Kidney (tissue), 14 donors: ENCODE measurements around the gene G6PD. TPM values are rescaled to one million over a fixed set of nuclear protein-coding genes. Genes with fewer than 3 reads are reported as not detected.

Experiments used
- DNase-seq, 5 donors: peaks; one replicate each; pipeline ENCODE4 v3.0.0-alpha.2; 2013 to 2020
- FAIRE-seq: peaks from 2 replicates; lab custom pipeline; 2012; peaks lifted over from hg19 to GRCh38; lab: Jason Lieb, UNC
- H3K27ac ChIP-seq, 2 donors: one replicate each; pipeline ENCODE4 v1.7.0; 2013; ENCODE audit warnings: low read depth in 2 of 2, low read length in 2 of 2, inconsistent platforms in 1 of 2
- H3K27me3 ChIP-seq: one replicate; pipeline ENCODE4 v1.7.1; 2013; ENCODE audit warnings: low read length, inconsistent platforms; ENCODE audit not compliant: control insufficient read depth, insufficient read depth
- H3K36me3 ChIP-seq, 3 donors: one replicate each; pipeline versions ENCODE4 v1.7.0 to v1.7.1; 2013; ENCODE audit warnings: low read length in 3 of 3, control low read depth in 1 of 3, inconsistent platforms in 1 of 3; ENCODE audit not compliant: insufficient read depth in 3 of 3, control insufficient read depth in 2 of 3
- H3K4me1 ChIP-seq, 3 donors: one replicate each; pipeline versions ENCODE4 v1.7.0 to v1.7.1; 2013; ENCODE audit warnings: low read length in 3 of 3, inconsistent platforms in 1 of 3, low read depth in 1 of 3; ENCODE audit not compliant: control insufficient read depth in 2 of 3, insufficient read depth in 2 of 3
- H3K4me3 ChIP-seq, 3 donors: one replicate each; pipeline versions ENCODE4 v1.7.0 to v1.8.1; 2013; ENCODE audit warnings: low read length in 3 of 3, control low read depth in 1 of 3, inconsistent platforms in 1 of 3
- H3K9ac ChIP-seq, 3 donors: one replicate each; pipeline versions ENCODE4 v1.7.0 to v1.7.1; 2013; ENCODE audit warnings: low read length in 3 of 3, control low read depth in 1 of 3, inconsistent platforms in 1 of 3
- H3K9me3 ChIP-seq, 3 donors: one replicate each; pipeline versions ENCODE4 v1.7.0 to v1.7.1; 2013; ENCODE audit warnings: low read length in 3 of 3, control low read depth in 1 of 3, inconsistent platforms in 1 of 3; ENCODE audit not compliant: control insufficient read depth in 2 of 3, insufficient read depth in 1 of 3
- CTCF ChIP-seq: IDR thresholded peaks from 3 replicates; pipeline ENCODE4 v1.5.1; 2012; ENCODE audit warnings: mild to moderate bottlenecking, moderate library complexity, borderline replicate concordance; ENCODE audit not compliant: insufficient read depth; ENCODE audit errors: extremely low read depth
- intact Hi-C: fragments of 100-400 bp; cut with DNase I; formaldehyde crosslinking; loops from one replicate; pipeline ENCODE4 v1.11.1; 2022
- polyA plus RNA-seq: library from polyadenylated mRNA; stranded (reverse); fragments of 350-450 nt; fragmentation: Illumina TruSeq; extraction: RNeasy Lipid Tissue Mini Kit (QIAGEN cat#74804); gene quantifications from one replicate; pipeline ENCODE4 v1.2.3, GENCODE V29; 2014; ENCODE audit warnings: low read depth, low replicate concordance; ENCODE audit not compliant: insufficient read depth
- total RNA-seq: library from RNA; stranded (reverse); fragmentation: NEBNext Ultra II Directional; extraction: Animal tissue kit (Norgen Biotek cat#: 25700); gene quantifications from one replicate; pipeline ENCODE4 v1.2.1, GENCODE V29; 2021
- donor health status: control.
- donor health status: control.
- donor health status: control.
- donor health status: control.
- donor health status: control.
- donor health status: DM: yes; HTN: yes; CAD: no.
- donor health status: Normal renal cell carcinoma (clear cell type).

The G6PD gene
- total and polyA plus RNA-seq, 2 donors from 2014 or later: 34.7 to 54.1 TPM

- H3K4me1 ChIP-seq: peaks cover 0 to 16% (median 4%) of the 10 kb centered on the region in 3 donors
- DNase-seq (no peak), FAIRE-seq (no peak)
- H3K9ac ChIP-seq: no peak overlapping the region
- no peaks in the 10 kb centered on the region for H3K9me3 ChIP-seq
- no peak overlapping the region for H3K27ac ChIP-seq
- TF ChIP-seq CTCF: no peak
- H3K4me3 ChIP-seq: no peak overlapping the region
- intact Hi-C loops: no loop called here
- peaks cover 0 to 4% (median 3%) of the 10 kb centered on the region in 3 donors for H3K36me3 ChIP-seq
- H3K27me3 ChIP-seq: no peaks in the 10 kb centered on the region
These were observed 64.6 kb downstream of the G6PD start for GRCh38 chrX:154481911-154482601.

Other genes with a start within 250 kb of the G6PD start
- gene FLNA, start 172.2 kb downstream of the G6PD start, total RNA-seq: 1,036 TPM
- 421 TPM for gene FLNA, start 172.2 kb downstream of the G6PD start, polyA plus RNA-seq
- gene EMD, start 167.6 kb downstream of the G6PD start, total RNA-seq: 79.6 TPM
- 102 TPM for gene EMD, start 167.6 kb downstream of the G6PD start, polyA plus RNA-seq
- gene RPL10, start 148.5 kb downstream of the G6PD start, total RNA-seq: 2,684 TPM
- gene RPL10, start 148.5 kb downstream of the G6PD start, polyA plus RNA-seq: 2,858 TPM
- 33.8 TPM for gene DNASE1L1, start 137.6 kb downstream of the G6PD start, total RNA-seq
- 28.0 TPM for gene DNASE1L1, start 137.6 kb downstream of the G6PD start, polyA plus RNA-seq
- gene TAFAZZIN, start 135.3 kb downstream of the G6PD start, total RNA-seq: 40.2 TPM
- 33.3 TPM for gene TAFAZZIN, start 135.3 kb downstream of the G6PD start, polyA plus RNA-seq
- gene ATP6AP1, start 118.2 kb downstream of the G6PD start, total RNA-seq: 121 TPM
- gene ATP6AP1, start 118.2 kb downstream of the G6PD start, polyA plus RNA-seq: 205 TPM
- gene GDI1, start 109.7 kb downstream of the G6PD start, total RNA-seq: 116 TPM
- gene GDI1, start 109.7 kb downstream of the G6PD start, polyA plus RNA-seq: 92.5 TPM
- 46.0 TPM for gene FAM50A, start 102.7 kb downstream of the G6PD start, total RNA-seq
- 112 TPM for gene FAM50A, start 102.7 kb downstream of the G6PD start, polyA plus RNA-seq
- gene PLXNA3, start 88.6 kb downstream of the G6PD start, total RNA-seq: 40.5 TPM
- gene PLXNA3, start 88.6 kb downstream of the G6PD start, polyA plus RNA-seq: 4.9 TPM
- gene LAGE3, start 67.6 kb downstream of the G6PD start, total RNA-seq: 10.0 TPM
- gene LAGE3, start 67.6 kb downstream of the G6PD start, polyA plus RNA-seq: 29.0 TPM
- 26.1 TPM for gene UBL4A, start 60.2 kb downstream of the G6PD start, total RNA-seq
- 35.2 TPM for gene UBL4A, start 60.2 kb downstream of the G6PD start, polyA plus RNA-seq
- 27.3 TPM for gene SLC10A3, start 56.2 kb downstream of the G6PD start, total RNA-seq
- gene SLC10A3, start 56.2 kb downstream of the G6PD start, polyA plus RNA-seq: 19.0 TPM
- 39.5 TPM for gene FAM3A, start 30.6 kb downstream of the G6PD start, total RNA-seq
- gene FAM3A, start 30.6 kb downstream of the G6PD start, polyA plus RNA-seq: 73.4 TPM
- 31.3 TPM for gene IKBKG, start 774 bp upstream of the G6PD start, total RNA-seq
- gene IKBKG, start 774 bp upstream of the G6PD start, polyA plus RNA-seq: 23.3 TPM
- gene CTAG1A, start 38.3 kb upstream of the G6PD start, total RNA-seq: not detected
- not detected for gene CTAG1A, start 38.3 kb upstream of the G6PD start, polyA plus RNA-seq
- gene CTAG1B, start 72.4 kb upstream of the G6PD start, total RNA-seq: not detected
- gene CTAG1B, start 72.4 kb upstream of the G6PD start, polyA plus RNA-seq: not detected
- 0.28 TPM for gene CTAG2, start 106.7 kb upstream of the G6PD start, total RNA-seq
- not detected for gene CTAG2, start 106.7 kb upstream of the G6PD start, polyA plus RNA-seq
- 6.4 TPM for gene GAB3, start 204.2 kb upstream of the G6PD start, total RNA-seq
- gene GAB3, start 204.2 kb upstream of the G6PD start, polyA plus RNA-seq: 0.95 TPM
- 35.7 TPM for gene DKC1, start 216.0 kb upstream of the G6PD start, total RNA-seq
- 21.7 TPM for gene DKC1, start 216.0 kb upstream of the G6PD start, polyA plus RNA-seq